GM19025 (cell line): ENCODE data around the gene FCGR2B.

Experiments
- ATAC-seq: cut with Tn5 transposase; IDR thresholded peaks from one replicate; pipeline ENCODE4 v1.9.1; 2021; ENCODE audit warnings: mild to moderate bottlenecking, low read depth, moderate library complexity; ENCODE audit not compliant: unreplicated experiment

The FCGR2B gene

DNA sequence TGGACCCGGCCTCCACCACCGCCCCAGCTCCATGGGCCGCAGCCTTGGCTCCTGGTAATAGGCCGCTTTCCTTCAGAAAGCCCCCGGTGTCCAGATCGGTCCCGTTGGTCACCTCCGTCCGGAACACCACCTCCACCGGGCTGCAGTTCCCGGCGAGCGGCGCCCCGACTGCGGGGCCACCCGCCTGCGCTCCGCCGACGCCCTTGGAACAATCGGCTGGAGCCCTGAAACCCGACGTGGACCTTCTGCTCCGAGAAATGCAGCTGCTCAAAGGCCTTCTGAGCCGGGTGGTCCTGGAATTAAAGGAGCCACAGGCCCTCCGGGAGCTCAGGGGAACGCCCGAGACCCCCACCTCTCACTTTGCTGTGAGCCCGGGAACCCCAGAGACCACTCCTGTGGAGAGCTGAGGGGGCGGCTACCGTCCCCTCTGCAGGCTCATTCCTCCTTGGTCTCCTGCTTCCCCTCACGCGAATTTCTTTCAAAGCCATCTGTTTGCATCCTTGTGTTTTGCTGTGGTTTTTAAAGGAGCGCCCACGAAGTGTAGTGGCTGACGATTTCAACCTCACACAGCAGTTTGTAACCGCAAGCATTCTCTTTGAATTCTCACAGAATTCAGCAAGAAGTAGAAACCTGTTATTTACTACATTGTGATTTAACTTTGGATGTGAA is 64.4 kb downstream of the FCGR2B start:
- ATAC-seq, result peak; percentile 10
